Measurements from ENCODE around the gene HAUS2.

DNA sequence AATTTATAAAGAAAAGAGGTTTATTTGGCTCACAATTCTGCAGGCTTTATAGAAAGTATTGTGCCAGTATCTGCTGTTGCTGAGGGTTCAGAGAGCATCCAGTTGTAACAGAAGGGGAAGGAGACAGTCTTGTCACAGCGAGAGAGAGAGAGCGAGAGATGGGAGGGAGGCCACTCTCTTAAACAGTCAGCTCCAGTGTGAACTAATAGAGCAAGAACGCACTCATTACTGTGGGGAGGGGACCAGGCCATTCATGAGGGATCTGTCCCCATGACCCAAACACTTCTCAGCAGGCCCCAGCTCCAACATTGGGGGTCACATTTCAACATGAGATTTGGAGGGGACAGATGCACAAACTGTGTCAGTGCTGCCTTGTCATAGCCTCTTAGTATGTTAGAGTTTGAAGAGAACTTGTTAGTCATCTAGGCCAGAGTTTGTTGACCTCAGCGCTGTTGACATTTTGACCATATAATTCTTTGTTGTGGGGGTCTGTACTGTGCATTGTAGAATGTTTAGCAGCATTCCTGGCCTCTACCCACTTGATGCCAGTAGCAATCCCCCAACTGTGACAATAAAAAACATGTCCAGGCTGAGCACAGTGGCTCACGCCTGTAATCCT, 42.1 kb downstream of the HAUS2 start:
- TF ChIP-seq, protein P1, sequence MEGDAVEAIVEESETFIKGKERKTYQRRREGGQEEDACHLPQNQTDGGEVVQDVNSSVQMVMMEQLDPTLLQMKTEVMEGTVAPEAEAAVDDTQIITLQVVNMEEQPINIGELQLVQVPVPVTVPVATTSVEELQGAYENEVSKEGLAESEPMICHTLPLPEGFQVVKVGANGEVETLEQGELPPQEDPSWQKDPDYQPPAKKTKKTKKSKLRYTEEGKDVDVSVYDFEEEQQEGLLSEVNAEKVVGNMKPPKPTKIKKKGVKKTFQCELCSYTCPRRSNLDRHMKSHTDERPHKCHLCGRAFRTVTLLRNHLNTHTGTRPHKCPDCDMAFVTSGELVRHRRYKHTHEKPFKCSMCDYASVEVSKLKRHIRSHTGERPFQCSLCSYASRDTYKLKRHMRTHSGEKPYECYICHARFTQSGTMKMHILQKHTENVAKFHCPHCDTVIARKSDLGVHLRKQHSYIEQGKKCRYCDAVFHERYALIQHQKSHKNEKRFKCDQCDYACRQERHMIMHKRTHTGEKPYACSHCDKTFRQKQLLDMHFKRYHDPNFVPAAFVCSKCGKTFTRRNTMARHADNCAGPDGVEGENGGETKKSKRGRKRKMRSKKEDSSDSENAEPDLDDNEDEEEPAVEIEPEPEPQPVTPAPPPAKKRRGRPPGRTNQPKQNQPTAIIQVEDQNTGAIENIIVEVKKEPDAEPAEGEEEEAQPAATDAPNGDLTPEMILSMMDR (conservative IDR thresholded peaks at IDR 0.05; ENCODE audit: low read depth, low read length) = no peak
- TF ChIP-seq MAFK (IDR thresholded peaks at IDR 0.05; ENCODE audit: low read depth, low read length) (no peak), CHD1 (IDR thresholded peaks at IDR 0.05; ENCODE audit: low read depth, low read length) (no peak), POLR2A (IDR thresholded peaks at IDR 0.05; ENCODE audit: low read depth, low read length) (no peak), MXI1 (IDR thresholded peaks at IDR 0.05; ENCODE audit: borderline replicate concordance, low read depth, low read length) (no peak), RAD21 (IDR thresholded peaks at IDR 0.05; ENCODE audit: low read length) (no peak), RCOR1 (IDR thresholded peaks at IDR 0.05; ENCODE audit: insufficient replicate concordance, low read length) (no peak), NFE2L2 (IDR thresholded peaks at IDR 0.05; ENCODE audit: low read depth, low read length) (no peak), MAZ (IDR thresholded peaks at IDR 0.05; ENCODE audit: borderline replicate concordance, low read depth, low read length) (no peak), RFX5 (IDR thresholded peaks at IDR 0.05; ENCODE audit: low read depth, low read length) (no peak), SMC3 (IDR thresholded peaks at IDR 0.05; ENCODE audit: low read depth, low read length) (no peak)
- TF ChIP-seq, protein P2, sequence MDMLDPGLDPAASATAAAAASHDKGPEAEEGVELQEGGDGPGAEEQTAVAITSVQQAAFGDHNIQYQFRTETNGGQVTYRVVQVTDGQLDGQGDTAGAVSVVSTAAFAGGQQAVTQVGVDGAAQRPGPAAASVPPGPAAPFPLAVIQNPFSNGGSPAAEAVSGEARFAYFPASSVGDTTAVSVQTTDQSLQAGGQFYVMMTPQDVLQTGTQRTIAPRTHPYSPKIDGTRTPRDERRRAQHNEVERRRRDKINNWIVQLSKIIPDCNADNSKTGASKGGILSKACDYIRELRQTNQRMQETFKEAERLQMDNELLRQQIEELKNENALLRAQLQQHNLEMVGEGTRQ (IDR thresholded peaks at IDR 0.05; ENCODE audit: low read depth, low read length) = no peak

Data from IMR-90 (cell line).